HuH-7.5 (cell line): ENCODE measurements around the gene CTBS.
"Not testable (repeated sequence)": the region's sequence is repeated elsewhere in the genome, so short reads cannot be mapped to it uniquely, and the experiment has no call there.

Source experiments
- DNase-seq: peaks from one replicate; pipeline ENCODE4 v3.0.0; 2011; ENCODE audit warnings: low spot score

CTBS gene

GRCh38 chr1:84573967-84574842, at the start of gene CTBS:
Gene CTBS, minus strand, starts transcription at chr1:84574440. Its CDS starts 25 bp downstream, at chr1:84574415.
- DNase-seq, result peak; percentile 69

GRCh38 chr1:84621553-84621952, 47.3 kb upstream of the CTBS start:
- no peak for DNase-seq

- peak; percentile 61 for DNase-seq
These were observed 46.6 kb upstream of the CTBS start for GRCh38 chr1:84620720-84621313.

GRCh38 chr1:84619383-84620102, 45.3 kb upstream of the CTBS start:
- no peak for DNase-seq

- no peak for DNase-seq
These were observed 43.1 kb upstream of the CTBS start for GRCh38 chr1:84617349-84617748.

- DNase-seq, result no peak
These were observed 41.5 kb upstream of the CTBS start for GRCh38 chr1:84615790-84616189.

GRCh38 chr1:84613887-84614286, 39.6 kb upstream of the CTBS start:
- DNase-seq, result no peak

- no peak for DNase-seq
These were observed 38.8 kb upstream of the CTBS start for GRCh38 chr1:84613026-84613425.

GRCh38 chr1:84611796-84612195, 37.6 kb upstream of the CTBS start:
- no peak for DNase-seq

GRCh38 chr1:84611091-84611490, 36.9 kb upstream of the CTBS start:
- DNase-seq, result no peak

GRCh38 chr1:84606977-84607376, 32.7 kb upstream of the CTBS start:
- no peak for DNase-seq

GRCh38 chr1:84605157-84605556, 30.9 kb upstream of the CTBS start:
- DNase-seq, result no peak

GRCh38 chr1:84603941-84604830, 29.9 kb upstream of the CTBS start:
- DNase-seq, result no peak

- DNase-seq, result no peak
These were observed 29.0 kb upstream of the CTBS start for GRCh38 chr1:84603223-84603622.

GRCh38 chr1:84600796-84601195, 26.6 kb upstream of the CTBS start:
- DNase-seq, result no peak

- DNase-seq, result no peak
These were observed 24.9 kb upstream of the CTBS start for GRCh38 chr1:84598846-84599741.

- DNase-seq, result no peak
These were observed 24.2 kb upstream of the CTBS start for GRCh38 chr1:84598418-84598817.

GRCh38 chr1:84597011-84597410, 22.8 kb upstream of the CTBS start:
- no peak for DNase-seq

- DNase-seq, result not testable (repeated sequence)
These were observed 20.7 kb upstream of the CTBS start for GRCh38 chr1:84594959-84595358.

- no peak for DNase-seq
These were observed 12.9 kb upstream of the CTBS start for GRCh38 chr1:84587099-84587498.

GRCh38 chr1:84585803-84586202, 11.6 kb upstream of the CTBS start:
- DNase-seq, result no peak
